ENCODE results near the gene AP2A1. TPM values are rescaled to one million over a fixed set of nuclear protein-coding genes. Genes with fewer than 3 reads are reported as not detected.

Gene AP2A1
- total and polyA plus RNA-seq, 2 donors (not counting 1 experiment from before 2014, with no cell fraction given), result 48.4 to 56.9 TPM

DNA sequence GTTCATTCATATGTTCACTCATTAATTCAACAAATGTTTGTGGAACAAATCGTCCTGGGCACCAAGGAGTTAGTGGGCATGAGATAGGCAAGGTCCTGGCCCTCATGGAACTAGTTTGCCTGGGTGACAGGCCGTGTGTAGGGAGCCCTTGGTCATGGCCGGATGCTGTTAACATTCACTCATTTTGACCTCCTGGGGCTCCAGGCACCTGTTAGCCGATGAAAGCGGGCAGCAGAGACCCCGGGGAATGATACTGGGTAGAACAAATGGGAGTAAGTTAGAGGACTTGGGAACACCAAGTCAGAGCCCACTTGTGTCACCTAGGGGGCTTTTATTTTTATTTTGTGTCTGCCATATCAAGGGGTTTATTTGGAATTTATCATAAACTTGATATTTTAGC is 57.9 kb downstream of the AP2A1 start:
- TF ChIP-seq EZH2 (IDR thresholded peaks at IDR 0.05; ENCODE audit: borderline replicate concordance, insufficient read depth, low read depth, low read length, poor library complexity, severe bottlenecking), result no peak
- TF ChIP-seq, protein P1, sequence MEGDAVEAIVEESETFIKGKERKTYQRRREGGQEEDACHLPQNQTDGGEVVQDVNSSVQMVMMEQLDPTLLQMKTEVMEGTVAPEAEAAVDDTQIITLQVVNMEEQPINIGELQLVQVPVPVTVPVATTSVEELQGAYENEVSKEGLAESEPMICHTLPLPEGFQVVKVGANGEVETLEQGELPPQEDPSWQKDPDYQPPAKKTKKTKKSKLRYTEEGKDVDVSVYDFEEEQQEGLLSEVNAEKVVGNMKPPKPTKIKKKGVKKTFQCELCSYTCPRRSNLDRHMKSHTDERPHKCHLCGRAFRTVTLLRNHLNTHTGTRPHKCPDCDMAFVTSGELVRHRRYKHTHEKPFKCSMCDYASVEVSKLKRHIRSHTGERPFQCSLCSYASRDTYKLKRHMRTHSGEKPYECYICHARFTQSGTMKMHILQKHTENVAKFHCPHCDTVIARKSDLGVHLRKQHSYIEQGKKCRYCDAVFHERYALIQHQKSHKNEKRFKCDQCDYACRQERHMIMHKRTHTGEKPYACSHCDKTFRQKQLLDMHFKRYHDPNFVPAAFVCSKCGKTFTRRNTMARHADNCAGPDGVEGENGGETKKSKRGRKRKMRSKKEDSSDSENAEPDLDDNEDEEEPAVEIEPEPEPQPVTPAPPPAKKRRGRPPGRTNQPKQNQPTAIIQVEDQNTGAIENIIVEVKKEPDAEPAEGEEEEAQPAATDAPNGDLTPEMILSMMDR (IDR thresholded peaks at IDR 0.05), result no peak
- no peak for ATAC-seq (ENCODE audit: low read depth)

DNA sequence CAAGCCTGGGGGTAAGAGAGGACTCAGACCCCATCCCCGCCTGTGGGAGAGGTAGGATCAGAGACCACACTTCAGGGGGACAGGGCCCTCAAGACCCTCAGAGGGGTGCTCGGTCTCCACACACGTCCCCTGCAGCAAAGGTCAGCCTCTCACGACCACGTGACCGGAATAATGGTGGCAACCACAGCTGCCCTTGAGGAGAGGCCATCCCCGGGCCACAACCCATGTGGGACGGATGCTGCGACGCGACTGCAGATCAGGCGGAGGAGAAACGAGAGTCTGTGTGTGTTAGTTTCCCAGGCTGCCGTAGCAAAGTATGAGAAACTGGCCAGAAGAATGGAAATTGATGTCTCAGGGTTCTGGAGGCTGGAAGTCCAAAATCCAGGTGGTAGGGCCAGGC is 60.2 kb downstream of the AP2A1 start:
- Histone ChIP-seq H2AFZ (ENCODE audit: insufficient read depth, low read depth, low read length, poor library complexity, severe bottlenecking) (no peak overlapping the region), H3K4me3 (ENCODE audit: control extremely low read depth in 1 of 5, extremely low read depth in 1 of 5, insufficient read depth in 1 of 5, low read depth in 2 of 5, low read length in 4 of 5) (no peak overlapping the region), H3K4me1 (ENCODE audit: control insufficient read depth in 2 of 2, insufficient read depth in 2 of 2, low read length in 2 of 2) (peaks cover 6 to 11% of the 10 kb centered on the region in 2 donors), H3K27me3 (replicated peaks in 1 of 4; ENCODE audit: control extremely low read depth in 1 of 4, control insufficient read depth in 3 of 4, insufficient read depth in 4 of 4, low read length in 3 of 4) (no peaks in the 10 kb centered on the region), H3K79me2 (ENCODE audit: control insufficient read depth, insufficient read depth, low read length) (peaks cover 84% of the 10 kb centered on the region), H3K9ac (ENCODE audit: low read length) (no peak overlapping the region), H4K20me1 (ENCODE audit: control insufficient read depth, insufficient read depth, low read length, poor library complexity, severe bottlenecking) (peaks cover 89% of the 10 kb centered on the region), H3K36me3 (replicated peaks in 1 of 2; ENCODE audit: control extremely low read depth in 1 of 2, control insufficient read depth in 1 of 2, extremely low read depth in 1 of 2, insufficient read depth in 2 of 2, low read length in 1 of 2) (peaks cover 2 to 76% of the 10 kb centered on the region in 2 experiments), H3K4me2 (replicated peaks; ENCODE audit: low read depth, low read length, poor library complexity, severe bottlenecking) (no peak overlapping the region), H3K9me3 (ENCODE audit: control extremely low read depth in 1 of 3, control insufficient read depth in 2 of 3, insufficient read depth in 1 of 3, low read length in 2 of 3) (peaks cover 0 to 2% (median 0%) of the 10 kb centered on the region in 3 donors), H3K27ac (ENCODE audit: low read length in 2 of 2) (no peak overlapping the region)
- CTCF ChIA-PET, result no interaction called here
- H3K9me3 Mint-ChIP-seq (ENCODE audit: insufficient read depth), result no peaks in the 10 kb centered on the region
- no peak for DNase-seq
- intact Hi-C loops (cut with micrococcal nuclease), result no loop called here
- POLR2A ChIA-PET, result no interaction called here
- H3K27ac Mint-ChIP-seq, result no peak overlapping the region
- H3K4me1 Mint-ChIP-seq, result peaks cover 11% of the 10 kb centered on the region
- WGBS (ENCODE audit: insufficient coverage), result 98% methylated on average over 14 of the region's 14 CpGs
- no peaks in the 10 kb centered on the region for H3K27me3 Mint-ChIP-seq
- TF ChIP-seq, protein P1 (IDR thresholded peaks at IDR 0.05), result no peak
- no peak for TF ChIP-seq EZH2 (IDR thresholded peaks at IDR 0.05; ENCODE audit: borderline replicate concordance, insufficient read depth, low read depth, low read length, poor library complexity, severe bottlenecking)
- ATAC-seq (ENCODE audit: low read depth), result no peak
- no peak overlapping the region for H3K4me3 Mint-ChIP-seq

More for the DNA sequence above, 57.9 kb downstream of the AP2A1 start:
- peaks cover 86% of the 10 kb centered on the region for H4K20me1 ChIP-seq (ENCODE audit: control insufficient read depth, insufficient read depth, low read length, poor library complexity, severe bottlenecking)
- no peak for DNase-seq
- H3K36me3 ChIP-seq (replicated peaks in 1 of 2; ENCODE audit: control extremely low read depth in 1 of 2, control insufficient read depth in 1 of 2, extremely low read depth in 1 of 2, insufficient read depth in 2 of 2, low read length in 1 of 2), result peaks cover 2 to 61% of the 10 kb centered on the region in 2 experiments
- POLR2A ChIA-PET, result no interaction called here
- H3K4me3 ChIP-seq (ENCODE audit: control extremely low read depth in 1 of 5, extremely low read depth in 1 of 5, insufficient read depth in 1 of 5, low read depth in 2 of 5, low read length in 4 of 5), result no peak overlapping the region
- H3K9me3 ChIP-seq (ENCODE audit: control extremely low read depth in 1 of 3, control insufficient read depth in 2 of 3, insufficient read depth in 1 of 3, low read length in 2 of 3), result peaks cover 0 to 2% (median 0%) of the 10 kb centered on the region in 3 donors
- H3K27me3 ChIP-seq (replicated peaks in 1 of 4; ENCODE audit: control extremely low read depth in 1 of 4, control insufficient read depth in 3 of 4, insufficient read depth in 4 of 4, low read length in 3 of 4), result no peaks in the 10 kb centered on the region
- H3K27ac ChIP-seq (ENCODE audit: low read length in 2 of 2), result no peak overlapping the region
- no peak overlapping the region for H2AFZ ChIP-seq (ENCODE audit: insufficient read depth, low read depth, low read length, poor library complexity, severe bottlenecking)
- H3K4me3 Mint-ChIP-seq, result no peak overlapping the region
- H3K4me1 Mint-ChIP-seq, result peaks cover 19% of the 10 kb centered on the region
- WGBS (ENCODE audit: insufficient coverage), result 99% methylated on average over 6 of the region's 6 CpGs
- CTCF ChIA-PET, result no interaction called here
- H3K79me2 ChIP-seq (ENCODE audit: control insufficient read depth, insufficient read depth, low read length), result peaks cover 89% of the 10 kb centered on the region
- H3K27ac Mint-ChIP-seq, result no peak overlapping the region
- intact Hi-C loops (cut with micrococcal nuclease), result no loop called here
- H3K9ac ChIP-seq (ENCODE audit: low read length), result no peak overlapping the region
- no peak overlapping the region for H3K4me2 ChIP-seq (replicated peaks; ENCODE audit: low read depth, low read length, poor library complexity, severe bottlenecking)
- H3K4me1 ChIP-seq (ENCODE audit: control insufficient read depth in 2 of 2, insufficient read depth in 2 of 2, low read length in 2 of 2), result peaks cover 6 to 11% of the 10 kb centered on the region in 2 donors
- H3K27me3 Mint-ChIP-seq, result no peaks in the 10 kb centered on the region
- no peaks in the 10 kb centered on the region for H3K9me3 Mint-ChIP-seq (ENCODE audit: insufficient read depth)
